Measurements from ENCODE around the gene KIF3B.
A peak's percentile ranks its signal among the peaks of the same experiment; 100 is the strongest.
"Not testable (repeated sequence)": the region's sequence is repeated elsewhere in the genome, so short reads cannot be mapped to it uniquely, and the experiment has no call there.

KIF3B gene

GRCh38 chr20:32330555-32330897, 53.1 kb downstream of the KIF3B start:
- no peak for DNase-seq (ENCODE audit: low spot score)

GRCh38 chr20:32332614-32333013, 55.2 kb downstream of the KIF3B start:
- peak; percentile 55 for DNase-seq (ENCODE audit: low spot score)

- DNase-seq (ENCODE audit: low spot score), result no peak
Observed at GRCh38 chr20:32333181-32333987, 55.9 kb downstream of the KIF3B start.

- peak; percentile 96 for DNase-seq (ENCODE audit: low spot score)
Observed at GRCh38 chr20:32333988-32334885, 56.8 kb downstream of the KIF3B start.

- DNase-seq (ENCODE audit: low spot score), result peak; percentile 46
Observed at GRCh38 chr20:32336918-32337347, 59.5 kb downstream of the KIF3B start.

- no peak for DNase-seq (ENCODE audit: low spot score)
Observed at GRCh38 chr20:32337937-32338661, 60.6 kb downstream of the KIF3B start.

- no peak for DNase-seq (ENCODE audit: low spot score)
Observed at GRCh38 chr20:32338665-32339064, 61.2 kb downstream of the KIF3B start.

GRCh38 chr20:32339116-32339515, 61.7 kb downstream of the KIF3B start:
- DNase-seq (ENCODE audit: low spot score), result no peak

- DNase-seq (ENCODE audit: low spot score), result not testable (repeated sequence)
Observed at GRCh38 chr20:32341053-32341452, 63.6 kb downstream of the KIF3B start.

- no peak for DNase-seq (ENCODE audit: low spot score)
Observed at GRCh38 chr20:32343439-32343838, 66.0 kb downstream of the KIF3B start.

- no peak for DNase-seq (ENCODE audit: low spot score)
Observed at GRCh38 chr20:32344835-32345506, 67.5 kb downstream of the KIF3B start.

- no peak for DNase-seq (ENCODE audit: low spot score)
Observed at GRCh38 chr20:32348207-32348606, 70.8 kb downstream of the KIF3B start.

GRCh38 chr20:32350421-32350820, 73.0 kb downstream of the KIF3B start:
- no peak for DNase-seq (ENCODE audit: low spot score)

GRCh38 chr20:32352121-32352720, 74.8 kb downstream of the KIF3B start:
- no peak for DNase-seq (ENCODE audit: low spot score)

- DNase-seq (ENCODE audit: low spot score), result no peak
Observed at GRCh38 chr20:32353848-32354496, 76.5 kb downstream of the KIF3B start.

GRCh38 chr20:32354592-32355416, 77.4 kb downstream of the KIF3B start:
- no peak for DNase-seq (ENCODE audit: low spot score)

- DNase-seq (ENCODE audit: low spot score), result no peak
Observed at GRCh38 chr20:32355417-32355841, 78.0 kb downstream of the KIF3B start.

- not testable (repeated sequence) for DNase-seq (ENCODE audit: low spot score)
Observed at GRCh38 chr20:32355907-32356621, 78.6 kb downstream of the KIF3B start.

Data from kidney capillary endothelial cell (primary cell).